SK-MEL-5 (cell line): ENCODE measurements around the gene KIAA0586. TPM values are rescaled to one million over a fixed set of nuclear protein-coding genes. Genes with fewer than 3 reads are reported as not detected.
"Not testable (repeated sequence)": the region's sequence is repeated elsewhere in the genome, so short reads cannot be mapped to it uniquely, and the experiment has no call there.

Experiments used
- DNase-seq: peaks from one replicate; pipeline ENCODE4 v3.0.0-alpha.2; 2016; ENCODE audit warnings: low read depth, low spot score
- in situ Hi-C: cut with HindIII; loops from 2 replicates; pipeline ENCODE4 v1.10.0; 2016; ENCODE audit warnings: low sequenced_read_pairs, high pct_unique_total_duplicates, low pct_unique_long_range_greater_than_20kb
- polyA plus RNA-seq, 2 experiments: library from polyadenylated mRNA; depleted of rRNA; stranded (reverse); fragments of >200 nt; gene quantifications; 2 replicates each; pipeline ENCODE4 v1.2.3, GENCODE V29; 2015
- total RNA-seq: library from RNA; depleted of rRNA; stranded (reverse); fragments of >200 nt; shearing (Covaris generic); gene quantifications from 2 replicates; pipeline ENCODE4 v1.2.3, GENCODE V29; 2014; rRNA removed

The KIAA0586 gene
- 25.8 and 31.0 TPM in 2 replicates for total RNA-seq
- polyA plus RNA-seq (2015; cell fraction: cytosol; rRNA removed) = 12.0 and 18.1 TPM in 2 replicates
- 17.1 and 51.2 TPM in 2 replicates for polyA plus RNA-seq (2015; cell fraction: nucleus; rRNA removed)

- peak; percentile 98 for DNase-seq
- in situ Hi-C loops = no loop called here
These were observed at the start of gene KIAA0586, which contains the start of gene TIMM9 for GRCh38 chr14:58427281-58428117. KIAA0586 (plus strand) TSS chr14:58427719; CDS start chr14:58428265, 546 bp downstream. TIMM9 (minus strand) TSS chr14:58427531; CDS start chr14:58411945, 15,586 bp downstream.

GRCh38 chr14:58390830-58391229 is 36.7 kb upstream of the KIAA0586 start:
- in situ Hi-C loops = no loop called here
- no peak for DNase-seq

- no peak for DNase-seq
- in situ Hi-C loops = no loop called here
These were observed 32.0 kb upstream of the KIAA0586 start for GRCh38 chr14:58395562-58395811.

- in situ Hi-C loops = no loop called here
- peak; percentile 75 for DNase-seq
These were observed 31.4 kb upstream of the KIAA0586 start, which contains the start of gene TOMM20L for GRCh38 chr14:58395812-58396788. TOMM20L (plus strand) TSS chr14:58395930; CDS start chr14:58395958, 28 bp downstream.

DNA sequence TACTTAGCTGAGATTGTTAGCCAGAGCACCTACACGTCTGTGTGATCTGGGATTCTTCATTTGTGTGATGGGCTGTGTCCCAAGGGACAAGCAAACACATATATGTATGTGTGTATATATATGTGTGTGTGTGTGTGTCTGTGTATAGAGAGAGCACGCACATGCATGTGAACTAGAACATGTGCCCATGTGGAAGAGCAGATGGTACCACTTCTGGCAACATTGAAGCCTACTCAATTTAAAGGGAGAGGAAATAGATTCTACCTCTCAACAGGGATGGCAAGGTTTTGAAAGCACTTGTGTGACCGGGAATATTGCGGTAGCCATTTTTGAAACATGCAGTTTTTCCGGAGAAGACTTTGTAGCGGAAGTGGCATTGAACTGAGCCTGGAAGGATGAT is 30.4 kb upstream of the KIAA0586 start:
- no peak for DNase-seq
- in situ Hi-C loops = no loop called here

DNA sequence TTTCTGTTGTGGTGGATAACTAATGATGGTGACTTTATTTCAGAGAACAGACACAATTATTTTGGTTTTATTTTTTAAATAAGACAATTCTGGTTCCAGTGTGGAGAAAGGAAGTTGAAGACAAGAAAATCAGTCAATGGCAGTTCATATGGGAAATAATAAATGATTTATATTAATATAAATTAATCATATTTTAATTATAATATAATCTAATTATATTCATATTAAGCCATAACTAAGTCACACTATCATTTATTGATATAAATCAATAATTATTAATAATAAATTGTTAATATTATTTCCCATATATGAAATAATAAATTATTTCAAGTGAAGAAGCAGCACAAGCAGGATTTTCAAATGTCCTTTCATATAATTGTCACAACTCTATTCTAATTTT is 29.0 kb upstream of the KIAA0586 start:
- DNase-seq = no peak
- in situ Hi-C loops = no loop called here

DNA sequence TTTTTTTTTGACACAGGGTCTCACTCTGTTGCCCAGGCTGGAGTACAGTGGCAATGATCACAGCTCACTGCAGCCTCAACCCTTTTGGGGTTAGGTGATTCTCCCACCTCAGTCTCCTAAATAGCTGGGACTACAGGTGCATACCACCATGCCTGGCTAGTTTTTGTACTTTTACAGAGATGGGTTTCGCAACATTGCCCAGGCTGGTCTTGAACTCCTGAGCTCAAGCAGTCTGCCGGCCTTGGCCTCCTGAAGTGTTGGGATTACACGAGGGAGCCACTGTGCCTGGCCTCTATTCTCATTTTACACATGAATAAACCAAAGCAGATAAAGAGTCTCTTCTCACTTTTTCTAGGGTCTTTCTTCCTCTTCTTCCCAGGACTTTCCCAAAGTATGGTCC is 28.6 kb upstream of the KIAA0586 start:
- in situ Hi-C loops = no loop called here
- no peak for DNase-seq

DNA sequence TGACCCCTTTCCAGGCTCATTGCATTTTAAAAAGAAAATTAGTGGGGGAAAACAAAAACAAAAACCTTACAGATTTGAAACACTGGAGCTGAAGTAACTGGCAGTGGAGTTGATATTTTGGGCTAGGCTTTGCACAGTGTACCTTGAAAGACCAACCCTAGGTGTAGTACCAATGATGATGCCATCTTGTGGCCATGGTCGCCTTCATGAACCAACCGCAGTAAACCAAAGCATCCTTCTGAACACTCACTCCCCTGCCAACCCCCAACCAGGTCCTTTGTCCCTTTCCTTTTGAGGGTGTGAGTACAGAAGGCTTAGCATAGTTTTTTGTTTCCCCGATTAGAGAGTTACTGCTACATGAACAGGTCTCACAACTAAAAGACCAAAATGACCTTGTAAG is 25.9 kb upstream of the KIAA0586 start:
- in situ Hi-C loops = no loop called here
- peak; percentile 8 for DNase-seq

DNA sequence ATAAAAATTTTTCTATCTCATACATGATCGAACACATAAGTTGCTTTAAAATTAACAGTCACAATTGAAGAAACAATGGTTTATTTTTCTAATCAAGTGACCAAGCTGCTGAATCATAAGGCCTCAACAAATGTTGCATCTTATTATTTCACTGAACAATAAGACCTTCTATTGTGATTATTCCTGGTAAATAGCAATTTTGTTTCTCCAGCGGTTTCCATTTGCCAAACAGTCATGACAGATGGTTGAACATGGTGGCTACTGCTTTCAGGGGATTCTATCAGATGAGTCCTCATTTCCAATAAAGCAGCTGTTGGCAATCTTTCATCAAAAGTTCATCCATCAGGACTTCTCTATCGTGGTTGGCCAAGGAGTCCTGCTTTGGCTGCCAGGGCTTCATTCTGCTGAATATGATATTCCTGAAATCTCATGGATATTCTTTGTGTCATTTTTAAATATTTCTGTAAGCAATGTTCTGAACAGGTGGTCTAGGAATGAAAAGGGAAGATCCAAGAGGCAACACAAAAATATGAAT is 18.8 kb upstream of the KIAA0586 start:
- DNase-seq = no peak
- in situ Hi-C loops = no loop called here

GRCh38 chr14:58414845-58415244 is 12.7 kb upstream of the KIAA0586 start:
- in situ Hi-C loops = no loop called here
- peak; percentile 28 for DNase-seq

GRCh38 chr14:58415636-58416547 is 11.6 kb upstream of the KIAA0586 start:
- in situ Hi-C loops = no loop called here
- no peak for DNase-seq

GRCh38 chr14:58416934-58417333 is 10.6 kb upstream of the KIAA0586 start:
- DNase-seq, in situ Hi-C loops: not testable (repeated sequence)

DNA sequence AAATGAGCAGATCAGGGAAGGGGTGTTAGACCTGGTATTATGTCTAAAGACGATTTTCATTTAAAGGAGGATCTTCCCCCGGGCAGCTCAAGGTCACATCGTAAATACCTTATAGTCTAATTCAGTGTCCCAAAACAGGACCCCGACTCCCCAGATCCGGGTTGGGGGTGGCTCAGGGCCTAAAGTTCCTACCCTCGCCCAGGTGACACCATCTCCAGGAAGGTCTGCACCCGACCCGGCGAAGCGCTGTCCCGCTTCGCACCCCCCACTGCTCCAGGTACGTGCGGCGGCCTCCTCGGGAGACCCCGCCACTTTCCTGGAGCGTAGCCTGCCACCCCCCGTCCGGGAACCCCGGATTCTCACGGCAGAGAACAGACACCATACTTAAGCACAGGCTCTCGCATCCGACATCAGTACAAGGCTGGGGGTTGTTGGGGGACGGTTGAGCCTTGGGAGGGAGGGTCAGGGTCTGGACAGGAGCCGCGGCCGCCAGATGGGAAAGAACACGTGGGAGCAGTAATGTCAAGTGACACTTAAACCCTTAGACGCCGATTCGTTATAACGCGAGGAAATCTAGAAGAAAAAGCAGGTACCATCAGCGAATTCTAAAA is 744 bp upstream of the KIAA0586 start:
- DNase-seq = peak; percentile 68
- in situ Hi-C loops = no loop called here

DNA sequence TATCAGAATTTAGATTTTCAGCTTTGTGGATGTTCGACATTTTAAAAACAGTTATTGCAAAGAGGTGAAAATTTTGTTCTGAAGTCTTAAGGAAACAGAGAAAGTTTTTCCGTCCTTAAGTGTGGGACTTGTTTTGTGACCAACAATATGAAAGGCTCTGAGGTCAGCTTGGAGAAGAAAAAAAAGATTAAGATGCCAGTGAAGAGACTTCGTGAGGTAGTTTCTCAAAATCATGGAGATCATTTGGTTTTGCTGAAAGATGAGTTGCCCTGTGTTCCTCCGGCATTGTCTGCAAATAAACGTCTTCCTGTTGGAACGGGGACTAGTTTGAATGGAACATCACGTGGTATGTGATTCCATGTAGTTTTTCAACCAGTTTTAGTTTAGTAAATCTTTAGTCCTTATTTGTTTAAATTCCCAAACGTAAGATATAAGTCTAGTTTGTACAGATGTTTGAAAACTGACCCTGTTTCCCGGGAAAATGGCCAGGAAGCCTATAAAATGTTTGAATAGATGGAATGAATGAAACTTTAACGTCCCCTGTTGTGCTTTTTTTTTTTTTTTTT is 682 bp downstream of the KIAA0586 start:
- DNase-seq = peak; percentile 63
- in situ Hi-C loops = no loop called here

DNA sequence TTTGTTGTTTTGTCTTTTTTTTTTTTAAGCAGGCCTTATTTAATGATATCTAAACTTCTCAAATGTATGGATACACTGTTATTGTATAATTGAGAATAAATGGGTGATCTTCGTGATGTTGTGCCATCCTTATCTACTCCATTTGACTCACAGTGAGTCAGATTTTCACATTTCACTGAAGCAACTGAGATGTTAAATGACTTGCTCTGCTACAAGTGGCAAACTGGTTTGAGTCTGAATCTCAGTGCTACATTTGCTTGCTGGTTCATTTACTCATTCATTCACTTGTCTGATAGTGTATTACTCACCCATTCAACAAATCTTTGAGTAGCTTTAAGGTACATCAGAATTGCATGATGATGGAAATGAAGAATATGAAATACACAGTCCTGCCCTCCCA is 2.6 kb downstream of the KIAA0586 start:
- no peak for DNase-seq
- in situ Hi-C loops = no loop called here

DNA sequence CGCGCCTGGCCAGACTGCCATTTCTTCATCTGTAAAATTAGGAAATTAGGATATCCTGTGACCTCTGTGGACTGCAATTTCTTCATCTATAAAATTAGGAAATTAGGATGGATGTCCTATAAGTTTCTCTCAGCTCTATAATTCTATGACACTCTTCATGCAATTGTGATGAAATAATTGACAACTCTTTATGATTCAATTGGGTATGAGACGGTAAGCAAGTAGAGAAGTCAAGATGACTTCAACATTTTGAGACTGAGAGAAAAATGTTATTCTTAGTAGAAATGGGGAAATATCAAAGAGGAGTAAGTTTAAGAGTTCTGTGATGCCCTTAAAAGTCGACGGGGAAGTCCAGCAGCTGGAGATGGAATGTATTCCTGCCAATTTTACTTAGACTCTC is 12.0 kb downstream of the KIAA0586 start:
- DNase-seq = no peak
- in situ Hi-C loops = no loop called here
